ENCODE results near the gene PRM3. TPM values are rescaled to one million over a fixed set of nuclear protein-coding genes. Genes with fewer than 3 reads are reported as not detected.

PRM3 gene
- total RNA-seq, 1 experiment from 2014 or later, result not detected

DNA sequence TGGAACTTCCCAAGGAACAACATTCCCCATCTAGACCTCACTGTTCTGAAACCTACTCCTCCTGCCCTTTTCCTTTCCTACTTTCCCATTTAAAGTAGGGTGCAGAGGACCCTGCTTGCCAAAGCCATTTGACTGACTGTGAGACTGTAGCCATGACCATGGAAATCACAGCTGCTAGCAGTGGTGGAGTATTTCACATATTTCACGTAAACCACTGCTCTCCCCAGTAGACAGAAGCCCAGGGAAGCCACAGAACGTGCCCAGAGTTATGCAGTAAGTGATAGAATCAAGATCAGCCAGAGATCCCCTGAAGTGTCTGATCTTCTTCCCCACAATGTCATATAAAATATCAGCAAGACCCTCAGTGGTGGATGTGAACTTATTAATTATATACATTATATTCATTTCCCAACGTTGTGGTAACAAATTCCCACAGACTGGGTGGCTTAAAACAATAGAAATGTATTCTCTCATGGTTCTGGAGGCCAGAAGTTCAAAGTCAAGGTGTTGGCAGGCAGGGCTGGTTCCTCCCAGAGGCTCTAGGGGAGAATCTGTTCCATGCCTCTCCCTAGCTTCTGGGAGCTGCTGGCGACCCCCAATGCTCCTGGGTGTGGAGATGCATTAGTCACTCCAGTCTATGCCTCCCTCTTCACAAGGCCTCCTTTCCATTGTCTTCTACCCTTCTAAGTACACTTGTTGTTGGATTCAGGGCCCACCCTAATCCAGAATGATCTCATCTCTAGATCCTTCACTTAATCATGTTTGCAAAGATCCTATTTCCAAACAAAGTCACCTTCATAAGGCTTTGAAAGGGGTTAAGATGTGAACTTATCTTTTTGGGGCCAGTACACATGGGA, 28.4 kb upstream of the PRM3 start:
- Histone ChIP-seq H3K23me2 (ENCODE audit: insufficient read length, low read depth, low read length, poor library complexity, severe bottlenecking) (no peaks in the 10 kb centered on the region), H3K4ac (ENCODE audit: low read depth, low read length) (no peak overlapping the region), H3K9me3 (ENCODE audit: control insufficient read depth, low read depth, low read length) (no peaks in the 10 kb centered on the region), H4K91ac (ENCODE audit: insufficient read length, low read depth, low read length) (no peak overlapping the region), H3K23ac (ENCODE audit: insufficient read length, low read depth, low read length) (no peak overlapping the region), H3K18ac (ENCODE audit: insufficient read length, low read depth, low read length) (no peak overlapping the region), H2AFZ (ENCODE audit: low read length) (no peak overlapping the region), H3T11ph (ENCODE audit: low read length) (no peak overlapping the region), H3K27ac (ENCODE audit: insufficient read length, low read depth, low read length) (no peak overlapping the region), H4K8ac (replicated peaks; ENCODE audit: insufficient read length, low read depth, low read length) (no peak overlapping the region), H3K56ac (ENCODE audit: insufficient read length, low read depth, low read length) (no peak overlapping the region), H3K79me2 (ENCODE audit: insufficient read depth, low read length) (0 out of 2 replicates have a peak, but pooled peaks cover 2% of the 10 kb centered on the region), H2BK20ac (ENCODE audit: low read depth, low read length, poor library complexity, severe bottlenecking) (no peak overlapping the region), H3K4me2 (ENCODE audit: insufficient read depth, insufficient read length, low read length) (no peak overlapping the region), H2BK120ac (ENCODE audit: low read depth, low read length, poor library complexity, severe bottlenecking) (no peak overlapping the region), H4K5ac (ENCODE audit: insufficient read length, low read depth, low read length) (no peak overlapping the region), H3K27me3 (ENCODE audit: insufficient read depth, low read length) (no peaks in the 10 kb centered on the region), H4K20me1 (ENCODE audit: control insufficient read depth, insufficient read depth, insufficient read length) (no peaks in the 10 kb centered on the region), H3K79me1 (ENCODE audit: insufficient read depth, low read depth, low read length, poor library complexity, severe bottlenecking) (no peaks in the 10 kb centered on the region), H2BK15ac (ENCODE audit: low read depth, low read length) (no peak overlapping the region), H3K9ac (ENCODE audit: extremely low read depth, insufficient read length, low read length) (no peak overlapping the region), H3K4me1 (ENCODE audit: insufficient read depth, low read length) (peaks cover 3% of the 10 kb centered on the region; the same call in 1 of the 2 replicates), H3K14ac (ENCODE audit: insufficient read depth, low read length) (no peak overlapping the region), H2BK5ac (ENCODE audit: insufficient read length, low read length) (no peak overlapping the region), H2AK5ac (ENCODE audit: insufficient read length, low read length) (no peak overlapping the region), H2BK12ac (ENCODE audit: insufficient read length, low read depth, low read length) (no peak overlapping the region)
- no peak for DNase-seq
- Mint-ChIP-seq H3K36me3 (ENCODE audit: insufficient read depth in 1 of 3, low read depth in 3 of 3) (peaks cover 0 to 1% (median 0%) of the 10 kb centered on the region in 3 experiments; a peak in 1 of 7 replicates), H3K4me3 (no peak overlapping the region), H3K9me3 (no peaks in the 10 kb centered on the region; a peak in 1 of 5 replicates), H3K4me1 (peaks cover 11 to 16% of the 10 kb centered on the region in 2 experiments), H3K27me3 (ENCODE audit: low read depth) (no peaks in the 10 kb centered on the region; the same call in 1 of the 2 replicates), H3K27ac (peak overlapping the region in 1 of 3 experiments; percentile 68; a peak in 2 of 7 replicates)
- TF ChIP-seq, protein P1, sequence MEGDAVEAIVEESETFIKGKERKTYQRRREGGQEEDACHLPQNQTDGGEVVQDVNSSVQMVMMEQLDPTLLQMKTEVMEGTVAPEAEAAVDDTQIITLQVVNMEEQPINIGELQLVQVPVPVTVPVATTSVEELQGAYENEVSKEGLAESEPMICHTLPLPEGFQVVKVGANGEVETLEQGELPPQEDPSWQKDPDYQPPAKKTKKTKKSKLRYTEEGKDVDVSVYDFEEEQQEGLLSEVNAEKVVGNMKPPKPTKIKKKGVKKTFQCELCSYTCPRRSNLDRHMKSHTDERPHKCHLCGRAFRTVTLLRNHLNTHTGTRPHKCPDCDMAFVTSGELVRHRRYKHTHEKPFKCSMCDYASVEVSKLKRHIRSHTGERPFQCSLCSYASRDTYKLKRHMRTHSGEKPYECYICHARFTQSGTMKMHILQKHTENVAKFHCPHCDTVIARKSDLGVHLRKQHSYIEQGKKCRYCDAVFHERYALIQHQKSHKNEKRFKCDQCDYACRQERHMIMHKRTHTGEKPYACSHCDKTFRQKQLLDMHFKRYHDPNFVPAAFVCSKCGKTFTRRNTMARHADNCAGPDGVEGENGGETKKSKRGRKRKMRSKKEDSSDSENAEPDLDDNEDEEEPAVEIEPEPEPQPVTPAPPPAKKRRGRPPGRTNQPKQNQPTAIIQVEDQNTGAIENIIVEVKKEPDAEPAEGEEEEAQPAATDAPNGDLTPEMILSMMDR (conservative IDR thresholded peaks at IDR 0.05), result no peak
- no CpG with 5 or more reads among the region's 4 CpGs for WGBS (ENCODE audit: extremely low coverage, insufficient read length, low lambda C conversion rate)

Measured in H9 (cell line).